H9 (cell line): ENCODE results near the gene RNGTT. TPM values are rescaled to one million over a fixed set of nuclear protein-coding genes. Genes with fewer than 3 reads are reported as not detected.
"Not testable (repeated sequence)": the region's sequence is repeated elsewhere in the genome, so short reads cannot be mapped to it uniquely, and the experiment has no call there.

Experiments used
- DNase-seq: peaks from one replicate; pipeline ENCODE4 v3.0.0-alpha.2; 2017
- H2AFZ ChIP-seq: one replicate; pipeline ENCODE4 v1.6.1; 2013; ENCODE audit warnings: mild to moderate bottlenecking, low read length, control low read depth, moderate library complexity
- H2AK5ac ChIP-seq: 2 replicates; pipeline ENCODE4 v1.6.1; 2013; ENCODE audit warnings: low read length, control low read depth, mixed read lengths; ENCODE audit not compliant: insufficient read length
- H2BK120ac ChIP-seq: one replicate; pipeline ENCODE4 v1.6.1; 2013; ENCODE audit warnings: low read depth, mild to moderate bottlenecking, low read length, control low read depth, inconsistent platforms; ENCODE audit not compliant: poor library complexity, severe bottlenecking
- H2BK12ac ChIP-seq: 2 replicates; pipeline ENCODE4 v1.6.1; 2013; ENCODE audit warnings: low read length, control low read depth, mixed read lengths, low read depth; ENCODE audit not compliant: insufficient read length
- H2BK15ac ChIP-seq: 2 replicates; pipeline ENCODE4 v1.6.1; 2013; ENCODE audit warnings: low read depth, low read length, control low read depth
- H2BK20ac ChIP-seq: one replicate; pipeline ENCODE4 v1.6.1; 2013; ENCODE audit warnings: low read depth, mild to moderate bottlenecking, low read length, control low read depth, inconsistent platforms; ENCODE audit not compliant: poor library complexity, severe bottlenecking
- H2BK5ac ChIP-seq: 2 replicates; pipeline ENCODE4 v1.6.1; 2013; ENCODE audit warnings: low read length, control low read depth, mixed read lengths; ENCODE audit not compliant: insufficient read length
- H3K14ac ChIP-seq: 2 replicates; pipeline ENCODE4 v1.6.1; 2013; ENCODE audit warnings: low read length, control low read depth; ENCODE audit not compliant: insufficient read depth
- H3K18ac ChIP-seq: 2 replicates; pipeline ENCODE4 v1.6.1; 2013; ENCODE audit warnings: low read depth, mild to moderate bottlenecking, mixed read lengths, low read length, control low read depth; ENCODE audit not compliant: insufficient read length
- H3K23ac ChIP-seq: 2 replicates; pipeline ENCODE4 v1.6.1; 2013; ENCODE audit warnings: low read length, control low read depth, mixed read lengths, low read depth; ENCODE audit not compliant: insufficient read length
- H3K23me2 ChIP-seq: 2 replicates; pipeline ENCODE4 v1.6.1; 2013; ENCODE audit warnings: low read depth, mild to moderate bottlenecking, mixed read lengths, low read length, control low read depth; ENCODE audit not compliant: insufficient read length, poor library complexity, severe bottlenecking
- H3K27ac ChIP-seq: 2 replicates; pipeline ENCODE4 v1.5.1; 2013; ENCODE audit warnings: low read length, control low read depth, mixed read lengths, low read depth; ENCODE audit not compliant: insufficient read length
- H3K27me3 ChIP-seq: 2 replicates; pipeline ENCODE4 v1.6.1; 2013; ENCODE audit warnings: low read length, control low read depth, inconsistent platforms; ENCODE audit not compliant: insufficient read depth
- H3K4ac ChIP-seq: 2 replicates; pipeline ENCODE4 v1.6.1; 2013; ENCODE audit warnings: low read depth, mild to moderate bottlenecking, control low read depth, inconsistent platforms, low read length, moderate library complexity
- H3K4me1 ChIP-seq: 2 replicates; pipeline ENCODE4 v1.6.1; 2013; ENCODE audit warnings: low read length, control low read depth, inconsistent platforms; ENCODE audit not compliant: insufficient read depth
- H3K4me2 ChIP-seq: 2 replicates; pipeline ENCODE4 v1.6.1; 2013; ENCODE audit warnings: low read length, control low read depth, mixed read lengths; ENCODE audit not compliant: insufficient read length, insufficient read depth
- H3K56ac ChIP-seq: 2 replicates; pipeline ENCODE4 v1.6.1; 2013; ENCODE audit warnings: low read depth, mild to moderate bottlenecking, mixed read lengths, low read length, control low read depth; ENCODE audit not compliant: insufficient read length
- H3K79me1 ChIP-seq: 2 replicates; pipeline ENCODE4 v1.6.1; 2013; ENCODE audit warnings: low read depth, mild to moderate bottlenecking, moderate library complexity, low read length, control low read depth, inconsistent platforms; ENCODE audit not compliant: insufficient read depth, poor library complexity, severe bottlenecking
- H3K79me2 ChIP-seq: 2 replicates; pipeline ENCODE4 v1.6.1; 2013; ENCODE audit warnings: low read length, control low read depth, inconsistent platforms; ENCODE audit not compliant: insufficient read depth
- H3K9ac ChIP-seq: 2 replicates; pipeline ENCODE4 v1.6.1; 2013; ENCODE audit warnings: low read length, control low read depth, mixed read lengths; ENCODE audit not compliant: insufficient read length; ENCODE audit errors: extremely low read depth
- H3K9me3 ChIP-seq: one replicate; pipeline ENCODE4 v1.6.1; 2013; ENCODE audit warnings: low read depth, low read length, inconsistent platforms; ENCODE audit not compliant: control insufficient read depth
- H3T11ph ChIP-seq: one replicate; pipeline ENCODE4 v1.6.1; 2013; ENCODE audit warnings: mild to moderate bottlenecking, low read length, control low read depth, inconsistent platforms
- H4K20me1 ChIP-seq: one replicate; pipeline ENCODE4 v1.6.1; 2013; ENCODE audit not compliant: control insufficient read depth, insufficient read length, insufficient read depth
- H4K5ac ChIP-seq: 2 replicates; pipeline ENCODE4 v1.6.1; 2013; ENCODE audit warnings: low read depth, mild to moderate bottlenecking, mixed read lengths, low read length, control low read depth; ENCODE audit not compliant: insufficient read length
- H4K8ac ChIP-seq: replicated peaks from 2 replicates; pipeline ENCODE4 v1.6.1; 2013; ENCODE audit warnings: low read length, control low read depth, mixed read lengths, low read depth; ENCODE audit not compliant: insufficient read length
- H4K91ac ChIP-seq: 2 replicates; pipeline ENCODE4 v1.6.1; 2013; ENCODE audit warnings: low read depth, mild to moderate bottlenecking, moderate library complexity, mixed read lengths, low read length, control low read depth; ENCODE audit not compliant: insufficient read length
- H3K27ac Mint-ChIP-seq, 3 experiments: 2 replicates in 2 of 3; 3 replicates in 1 of 3; pipeline ENCODE4 v1.8.0; 2020 to 2021; ENCODE audit warnings: mixed read lengths in 3 of 3, mild to moderate bottlenecking in 1 of 3, moderate library complexity in 1 of 3
- H3K27me3 Mint-ChIP-seq: 2 replicates; pipeline ENCODE4 v1.8.0; 2021; ENCODE audit warnings: low read depth, mild to moderate bottlenecking, moderate library complexity, mixed read lengths
- H3K36me3 Mint-ChIP-seq, 3 experiments: 2 replicates in 2 of 3; 3 replicates in 1 of 3; pipeline ENCODE4 v1.8.0; 2020 to 2021; ENCODE audit warnings: low read depth in 3 of 3, mixed read lengths in 3 of 3; ENCODE audit not compliant: insufficient read depth in 1 of 3
- H3K4me1 Mint-ChIP-seq, 2 experiments: 2 replicates each; pipeline ENCODE4 v1.8.0; 2020; ENCODE audit warnings: mixed read lengths in 2 of 2
- H3K4me3 Mint-ChIP-seq, 2 experiments: 2 replicates in 1 of 2; 3 replicates in 1 of 2; pipeline ENCODE4 v1.8.0; 2020 to 2021; ENCODE audit warnings: mild to moderate bottlenecking in 2 of 2, mixed read lengths in 2 of 2, moderate library complexity in 1 of 2
- H3K9me3 Mint-ChIP-seq, 2 experiments: 2 replicates in 1 of 2; 3 replicates in 1 of 2; pipeline ENCODE4 v1.8.0; 2020; ENCODE audit warnings: mild to moderate bottlenecking in 2 of 2, mixed read lengths in 2 of 2, moderate library complexity in 1 of 2
- WGBS: extraction: QIAGEN DNeasy Blood & Tissue Kit; methylation state at CpG from one replicate; pipeline ENCODE4 v1.1.7; 2013; ENCODE audit warnings: missing lambda C conversion rate, low lambda C conversion rate, mixed read lengths; ENCODE audit not compliant: insufficient read length; ENCODE audit errors: extremely low coverage; 5-methylcytosine and 5-hydroxymethylcytosine counted together
- total RNA-seq: library from RNA; stranded (reverse); gene quantifications from 2 replicates; pipeline ENCODE4 v1.2.1, GENCODE V29; 2021
- TF ChIP-seq, protein P1 (sequence below): fragments of 200-600 bp; sonication (generic); conservative IDR thresholded peaks from 3 replicates; pipeline ENCODE4 v1.8.0; 2021; ENCODE audit warnings: antibody characterized with exemption, mild to moderate bottlenecking

RNGTT gene
- total RNA-seq, 1 experiment from 2014 or later = 20.5 TPM

DNA sequence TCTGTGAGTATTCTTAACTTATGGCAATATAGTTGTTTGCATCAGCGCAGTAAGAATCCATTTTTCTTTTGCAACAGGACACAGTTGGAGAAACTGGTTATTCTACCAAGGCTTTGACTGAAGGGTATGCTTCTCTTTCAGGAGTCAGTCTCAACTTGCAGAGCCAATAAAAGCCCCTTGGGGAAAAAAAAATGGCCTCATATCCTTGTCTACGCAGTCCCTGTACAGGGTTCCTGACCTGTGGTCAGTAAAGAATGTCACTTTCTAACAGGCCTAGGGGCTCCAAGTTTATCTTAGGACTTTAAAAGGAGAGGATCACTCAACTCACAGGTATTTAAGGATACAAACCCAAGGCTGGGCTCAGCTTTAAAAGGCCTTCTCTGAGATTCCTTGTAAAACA, 6.9 kb upstream of the RNGTT start:
- no peak overlapping the region for H2BK120ac ChIP-seq
- H2BK20ac ChIP-seq = no peak overlapping the region

DNA sequence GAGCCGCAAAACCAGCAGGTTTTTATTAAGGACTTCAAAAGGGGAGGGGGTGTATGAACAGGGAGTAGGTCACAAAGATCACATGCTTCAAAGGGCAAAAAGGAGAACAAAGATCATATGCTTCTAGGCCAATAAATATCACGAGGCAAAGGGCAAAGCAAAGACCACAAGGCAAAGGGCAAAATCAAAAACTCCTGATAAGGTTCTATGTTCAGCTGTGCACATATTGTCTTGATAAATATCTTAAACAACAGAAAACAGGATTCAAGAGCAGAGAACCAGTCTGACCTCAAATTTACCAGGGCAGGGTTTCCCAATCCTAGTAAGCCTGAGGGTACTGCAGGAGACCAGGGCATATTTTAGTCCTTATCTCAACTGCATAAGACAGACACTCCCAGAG, 5.8 kb upstream of the RNGTT start:
- not testable (repeated sequence) for H3K9ac ChIP-seq, H3K9me3 ChIP-seq, H3K4me2 ChIP-seq, H2BK15ac ChIP-seq, H3K4ac ChIP-seq, H3T11ph ChIP-seq, H3K79me1 ChIP-seq, H2BK12ac ChIP-seq, H3K27ac Mint-ChIP-seq, H4K91ac ChIP-seq, H2BK20ac ChIP-seq, H4K5ac ChIP-seq, H2BK5ac ChIP-seq, H3K56ac ChIP-seq, H3K18ac ChIP-seq, H4K8ac ChIP-seq, H2AK5ac ChIP-seq, H3K27ac ChIP-seq, H2AFZ ChIP-seq, H3K14ac ChIP-seq, H2BK120ac ChIP-seq, H3K4me3 Mint-ChIP-seq, H4K20me1 ChIP-seq, H3K4me1 ChIP-seq, H3K79me2 ChIP-seq, H3K23ac ChIP-seq, DNase-seq, H3K23me2 ChIP-seq
- Mint-ChIP-seq H3K4me1 (peaks cover 38 to 47% of the 10 kb centered on the region in 2 experiments), H3K9me3 (peaks cover 0 to 15% of the 10 kb centered on the region in 2 experiments; a peak in 2 of 5 replicates), H3K27me3 (peaks cover 59% of the 10 kb centered on the region), H3K36me3 (peaks cover 0 to 10% (median 8%) of the 10 kb centered on the region in 3 experiments; a peak in 2 of 7 replicates)
- WGBS = no CpG with 5 or more reads among the region's 2 CpGs
- H3K27me3 ChIP-seq = peaks cover 30% of the 10 kb centered on the region

More for the DNA sequence above, 6.9 kb upstream of the RNGTT start:
- Mint-ChIP-seq H3K4me1 (peaks cover 30 to 37% of the 10 kb centered on the region in 2 experiments), H3K27me3 (peaks cover 70% of the 10 kb centered on the region), H3K4me3 (no peak overlapping the region), H3K9me3 (peaks cover 0 to 15% of the 10 kb centered on the region in 2 experiments; a peak in 2 of 5 replicates), H3K27ac (no peak overlapping the region), H3K36me3 (peaks cover 0 to 10% (median 8%) of the 10 kb centered on the region in 3 experiments; a peak in 2 of 7 replicates)
- Histone ChIP-seq H3K27ac (no peak overlapping the region), H3T11ph (no peak overlapping the region), H2AFZ (no peak overlapping the region), H2BK15ac (no peak overlapping the region), H3K56ac (no peak overlapping the region), H3K18ac (no peak overlapping the region), H3K23ac (no peak overlapping the region), H3K79me1 (no peaks in the 10 kb centered on the region), H2BK12ac (no peak overlapping the region), H3K9ac (no peak overlapping the region), H4K5ac (no peak overlapping the region), H4K8ac (no peak overlapping the region), H3K4me1 (no peaks in the 10 kb centered on the region; the same call in 1 of the 2 replicates), H3K27me3 (peaks cover 38% of the 10 kb centered on the region), H3K4ac (no peak overlapping the region), H2AK5ac (no peak overlapping the region), H3K4me2 (no peak overlapping the region), H3K23me2 (no peaks in the 10 kb centered on the region), H3K79me2 (no peaks in the 10 kb centered on the region), H3K9me3 (no peaks in the 10 kb centered on the region), H4K91ac (no peak overlapping the region), H2BK5ac (no peak overlapping the region), H3K14ac (no peak overlapping the region), H4K20me1 (no peaks in the 10 kb centered on the region)
- no CpG with 5 or more reads among the region's 2 CpGs for WGBS
- no peak for DNase-seq
- TF ChIP-seq, protein P1, sequence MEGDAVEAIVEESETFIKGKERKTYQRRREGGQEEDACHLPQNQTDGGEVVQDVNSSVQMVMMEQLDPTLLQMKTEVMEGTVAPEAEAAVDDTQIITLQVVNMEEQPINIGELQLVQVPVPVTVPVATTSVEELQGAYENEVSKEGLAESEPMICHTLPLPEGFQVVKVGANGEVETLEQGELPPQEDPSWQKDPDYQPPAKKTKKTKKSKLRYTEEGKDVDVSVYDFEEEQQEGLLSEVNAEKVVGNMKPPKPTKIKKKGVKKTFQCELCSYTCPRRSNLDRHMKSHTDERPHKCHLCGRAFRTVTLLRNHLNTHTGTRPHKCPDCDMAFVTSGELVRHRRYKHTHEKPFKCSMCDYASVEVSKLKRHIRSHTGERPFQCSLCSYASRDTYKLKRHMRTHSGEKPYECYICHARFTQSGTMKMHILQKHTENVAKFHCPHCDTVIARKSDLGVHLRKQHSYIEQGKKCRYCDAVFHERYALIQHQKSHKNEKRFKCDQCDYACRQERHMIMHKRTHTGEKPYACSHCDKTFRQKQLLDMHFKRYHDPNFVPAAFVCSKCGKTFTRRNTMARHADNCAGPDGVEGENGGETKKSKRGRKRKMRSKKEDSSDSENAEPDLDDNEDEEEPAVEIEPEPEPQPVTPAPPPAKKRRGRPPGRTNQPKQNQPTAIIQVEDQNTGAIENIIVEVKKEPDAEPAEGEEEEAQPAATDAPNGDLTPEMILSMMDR = no peak
